HFF-Myc (cell line): ENCODE results near the gene CDKN2AIP.
A peak's percentile ranks its signal among the peaks of the same experiment; 100 is the strongest.
"Not testable (repeated sequence)": the region's sequence is repeated elsewhere in the genome, so short reads cannot be mapped to it uniquely, and the experiment has no call there.

Experiments
- DNase-seq: peaks from one replicate; pipeline ENCODE4 v3.0.0-alpha.2; 2011; ENCODE audit warnings: low read depth; ENCODE audit errors: extremely low read depth
- H3K4me3 ChIP-seq: replicated peaks from 2 replicates; pipeline ENCODE4 v1.5.1; 2011; ENCODE audit warnings: low read depth, mild to moderate bottlenecking, control low read depth, low read length
- CTCF ChIP-seq: IDR thresholded peaks from 2 replicates; pipeline ENCODE4 v1.5.1; 2012; ENCODE audit warnings: mild to moderate bottlenecking, low read depth, low read length, control low read depth; ENCODE audit errors: missing control alignments

Gene CDKN2AIP

GRCh38 chr4:183447646-183448045, 3.2 kb downstream of the CDKN2AIP start:
- TF ChIP-seq CTCF, result no peak
- DNase-seq, result no peak
- no peak overlapping the region for H3K4me3 ChIP-seq

- no peak for TF ChIP-seq CTCF
- DNase-seq, result no peak
- no peak overlapping the region for H3K4me3 ChIP-seq
Observed at GRCh38 chr4:183448436-183448835, 4.0 kb downstream of the CDKN2AIP start.

- H3K4me3 ChIP-seq, result no peak overlapping the region
- no peak for TF ChIP-seq CTCF
- peak; percentile 67 for DNase-seq
Observed at GRCh38 chr4:183449193-183449882, 4.9 kb downstream of the CDKN2AIP start.

GRCh38 chr4:183450108-183450507, 5.7 kb downstream of the CDKN2AIP start:
- no peak overlapping the region for H3K4me3 ChIP-seq
- TF ChIP-seq CTCF, result no peak
- no peak for DNase-seq

- no peak for DNase-seq
- no peak overlapping the region for H3K4me3 ChIP-seq
- no peak for TF ChIP-seq CTCF
Observed at GRCh38 chr4:183455431-183456195, 11.2 kb downstream of the CDKN2AIP start.

- no peak for TF ChIP-seq CTCF
- no peak for DNase-seq
- H3K4me3 ChIP-seq, result no peak overlapping the region
Observed at GRCh38 chr4:183458005-183458404, 13.6 kb downstream of the CDKN2AIP start.

- not testable (repeated sequence) for H3K4me3 ChIP-seq, DNase-seq
Observed at GRCh38 chr4:183463903-183464619, 19.6 kb downstream of the CDKN2AIP start.

GRCh38 chr4:183465879-183466278, 21.4 kb downstream of the CDKN2AIP start:
- DNase-seq, H3K4me3 ChIP-seq: not testable (repeated sequence)
